Measurements from ENCODE around the gene SYNRG. TPM values are rescaled to one million over a fixed set of nuclear protein-coding genes. Genes with fewer than 3 reads are reported as not detected.

The SYNRG gene
- total and polyA plus RNA-seq, 2 donors from 2014 or later, result 8.6 to 47.0 TPM

DNA sequence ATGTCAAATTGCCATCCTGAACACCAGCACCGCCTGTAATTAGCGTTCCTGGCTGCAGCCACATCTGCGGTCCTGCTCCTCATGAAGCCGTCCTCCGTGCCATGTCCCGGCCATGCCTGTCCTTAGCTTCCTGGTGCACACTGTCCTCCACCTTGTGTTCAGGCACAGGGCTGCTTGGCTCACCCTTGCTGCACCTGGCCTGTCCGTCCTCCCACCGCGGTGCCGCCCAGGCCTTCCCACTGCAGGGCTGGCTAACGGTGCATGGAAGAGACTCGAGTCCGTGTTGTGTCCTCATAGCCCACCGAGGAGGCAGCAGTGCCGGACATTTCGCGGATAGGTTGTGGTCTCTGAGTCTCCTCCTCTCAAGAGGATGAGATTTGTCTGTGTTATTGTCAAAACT, 99.2 kb downstream of the SYNRG start:
- Histone ChIP-seq H3K27ac (ENCODE audit: low read depth in 2 of 2, low read length in 2 of 2) (no peak overlapping the region), H3K9ac (ENCODE audit: low read length in 3 of 3) (no peak overlapping the region), H3K36me3 (ENCODE audit: control insufficient read depth in 2 of 3, insufficient read depth in 3 of 3, low read length in 3 of 3) (peaks cover 0 to 12% (median 3%) of the 10 kb centered on the region in 3 donors), H3K4me3 (ENCODE audit: low read length in 3 of 3) (no peak overlapping the region), H3K4me1 (ENCODE audit: control insufficient read depth in 2 of 3, insufficient read depth in 2 of 3, low read depth in 1 of 3, low read length in 3 of 3) (peaks cover 0 to 4% (median 0%) of the 10 kb centered on the region in 3 donors), H3K9me3 (ENCODE audit: control insufficient read depth in 2 of 3, insufficient read depth in 1 of 3, low read length in 3 of 3) (no peaks in the 10 kb centered on the region), H3K27me3 (ENCODE audit: control insufficient read depth, insufficient read depth, low read length) (no peaks in the 10 kb centered on the region)
- DNase-seq, result no peak
- intact Hi-C loops (cut with DNase I), result no loop called here
- FAIRE-seq, result no peak
- TF ChIP-seq, protein P1, sequence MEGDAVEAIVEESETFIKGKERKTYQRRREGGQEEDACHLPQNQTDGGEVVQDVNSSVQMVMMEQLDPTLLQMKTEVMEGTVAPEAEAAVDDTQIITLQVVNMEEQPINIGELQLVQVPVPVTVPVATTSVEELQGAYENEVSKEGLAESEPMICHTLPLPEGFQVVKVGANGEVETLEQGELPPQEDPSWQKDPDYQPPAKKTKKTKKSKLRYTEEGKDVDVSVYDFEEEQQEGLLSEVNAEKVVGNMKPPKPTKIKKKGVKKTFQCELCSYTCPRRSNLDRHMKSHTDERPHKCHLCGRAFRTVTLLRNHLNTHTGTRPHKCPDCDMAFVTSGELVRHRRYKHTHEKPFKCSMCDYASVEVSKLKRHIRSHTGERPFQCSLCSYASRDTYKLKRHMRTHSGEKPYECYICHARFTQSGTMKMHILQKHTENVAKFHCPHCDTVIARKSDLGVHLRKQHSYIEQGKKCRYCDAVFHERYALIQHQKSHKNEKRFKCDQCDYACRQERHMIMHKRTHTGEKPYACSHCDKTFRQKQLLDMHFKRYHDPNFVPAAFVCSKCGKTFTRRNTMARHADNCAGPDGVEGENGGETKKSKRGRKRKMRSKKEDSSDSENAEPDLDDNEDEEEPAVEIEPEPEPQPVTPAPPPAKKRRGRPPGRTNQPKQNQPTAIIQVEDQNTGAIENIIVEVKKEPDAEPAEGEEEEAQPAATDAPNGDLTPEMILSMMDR (IDR thresholded peaks at IDR 0.05; ENCODE audit: borderline replicate concordance, extremely low read depth, insufficient read depth), result no peak

DNA sequence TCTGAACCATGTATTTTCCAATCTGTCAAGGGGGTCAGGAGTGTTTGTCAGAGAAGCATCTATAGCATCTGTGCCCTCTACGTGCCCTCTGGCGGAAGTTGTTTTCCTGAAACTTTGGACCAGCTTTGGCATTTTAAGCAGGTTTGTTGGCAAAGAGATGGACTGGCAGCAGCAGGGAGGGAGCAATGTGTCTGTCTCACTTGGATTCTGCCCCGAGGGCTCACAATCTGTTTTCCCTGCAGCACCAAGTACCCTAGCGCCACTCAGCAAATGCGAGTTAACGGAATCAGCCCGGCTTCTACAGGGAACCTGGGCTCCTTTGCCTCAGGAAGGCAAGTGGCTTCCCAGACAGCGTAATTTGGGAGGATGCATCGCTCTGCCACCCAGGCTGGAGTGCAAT, 102.1 kb downstream of the SYNRG start:
- DNase-seq (no peak), FAIRE-seq (no peak)
- Histone ChIP-seq H3K4me1 (ENCODE audit: control insufficient read depth in 2 of 3, insufficient read depth in 2 of 3, low read depth in 1 of 3, low read length in 3 of 3) (peaks cover 0 to 4% (median 0%) of the 10 kb centered on the region in 3 donors), H3K27me3 (ENCODE audit: control insufficient read depth, insufficient read depth, low read length) (no peaks in the 10 kb centered on the region), H3K9me3 (ENCODE audit: control insufficient read depth in 2 of 3, insufficient read depth in 1 of 3, low read length in 3 of 3) (no peaks in the 10 kb centered on the region), H3K36me3 (ENCODE audit: control insufficient read depth in 2 of 3, insufficient read depth in 3 of 3, low read length in 3 of 3) (peaks cover 0 to 2% (median 2%) of the 10 kb centered on the region in 3 donors), H3K4me3 (ENCODE audit: low read length in 3 of 3) (peak overlapping the region in 1 of 3 donors; percentile 29), H3K27ac (ENCODE audit: low read depth in 2 of 2, low read length in 2 of 2) (no peak overlapping the region), H3K9ac (ENCODE audit: low read length in 3 of 3) (no peak overlapping the region)
- TF ChIP-seq, protein P1 (IDR thresholded peaks at IDR 0.05; ENCODE audit: borderline replicate concordance, extremely low read depth, insufficient read depth), result no peak
- intact Hi-C loops (cut with DNase I), result no loop called here

DNA sequence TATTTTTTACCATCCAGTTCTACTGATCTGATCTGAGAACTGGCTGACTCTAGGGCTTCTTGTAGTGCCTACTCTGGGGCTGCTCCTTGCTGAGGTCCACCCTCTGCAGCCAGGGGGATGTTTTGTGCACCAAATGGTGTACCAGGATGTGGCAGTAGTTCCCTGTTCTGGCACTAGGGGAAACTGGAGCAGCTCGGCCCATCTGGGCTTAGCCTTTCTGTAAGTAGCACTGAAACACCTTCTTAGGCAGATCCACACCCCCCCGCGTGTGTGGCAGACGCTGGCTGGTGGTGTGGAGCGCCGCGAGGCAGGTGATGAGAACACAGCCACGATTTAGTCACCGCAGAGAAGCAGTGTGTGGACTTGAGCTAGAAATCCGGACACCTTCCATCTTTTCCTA, 102.5 kb downstream of the SYNRG start:
- peak overlapping the region in 1 of 3 donors; percentile 29 for H3K4me3 ChIP-seq (ENCODE audit: low read length in 3 of 3)

More for the DNA sequence above, 102.5 kb downstream of the SYNRG start:
- intact Hi-C loops (cut with DNase I), result no loop called here
- FAIRE-seq (no peak), DNase-seq (peak in 3 of 5 donors; percentile 18 to 39 (median 25))
- TF ChIP-seq, protein P1 (IDR thresholded peaks at IDR 0.05; ENCODE audit: borderline replicate concordance, extremely low read depth, insufficient read depth), result peak; percentile 48
- H3K4me1 ChIP-seq (ENCODE audit: control insufficient read depth in 2 of 3, insufficient read depth in 2 of 3, low read depth in 1 of 3, low read length in 3 of 3), result peaks cover 0 to 4% (median 0%) of the 10 kb centered on the region in 3 donors
- H3K9me3 ChIP-seq (ENCODE audit: control insufficient read depth in 2 of 3, insufficient read depth in 1 of 3, low read length in 3 of 3), result no peaks in the 10 kb centered on the region
- no peak overlapping the region for H3K27ac ChIP-seq (ENCODE audit: low read depth in 2 of 2, low read length in 2 of 2)
- peaks cover 0 to 2% (median 0%) of the 10 kb centered on the region in 3 donors for H3K36me3 ChIP-seq (ENCODE audit: control insufficient read depth in 2 of 3, insufficient read depth in 3 of 3, low read length in 3 of 3)
- H3K9ac ChIP-seq (ENCODE audit: low read length in 3 of 3), result no peak overlapping the region
- H3K27me3 ChIP-seq (ENCODE audit: control insufficient read depth, insufficient read depth, low read length), result no peaks in the 10 kb centered on the region

Data from kidney (tissue), 14 donors.